Transverse colon (tissue), 4 donors: ENCODE measurements around the gene AHCTF1.

Experiments used
- POLR2AphosphoS5 ChIP-seq, 3 donors: sonication (generic); formaldehyde crosslinking; IDR thresholded peaks; one replicate each; pipeline ENCODE4 v1.6.1; 2016; ENCODE audit warnings: antibody characterized with exemption in 3 of 3
- TF ChIP-seq, protein P1 (sequence below), 5 experiments: fragments of 200-600 bp in 3 of 5; fragments of 450-650 bp in 2 of 5; sonication (generic) in 3 of 5; IDR thresholded peaks; 1 replicate in 2 of 5; 2 replicates in 3 of 5; pipeline ENCODE4 v1.5.1; 2016 to 2017; ENCODE audit warnings: antibody characterized with exemption in 5 of 5, inconsistent platforms in 3 of 5, mild to moderate bottlenecking in 2 of 5, moderate library complexity in 1 of 5

DNA sequence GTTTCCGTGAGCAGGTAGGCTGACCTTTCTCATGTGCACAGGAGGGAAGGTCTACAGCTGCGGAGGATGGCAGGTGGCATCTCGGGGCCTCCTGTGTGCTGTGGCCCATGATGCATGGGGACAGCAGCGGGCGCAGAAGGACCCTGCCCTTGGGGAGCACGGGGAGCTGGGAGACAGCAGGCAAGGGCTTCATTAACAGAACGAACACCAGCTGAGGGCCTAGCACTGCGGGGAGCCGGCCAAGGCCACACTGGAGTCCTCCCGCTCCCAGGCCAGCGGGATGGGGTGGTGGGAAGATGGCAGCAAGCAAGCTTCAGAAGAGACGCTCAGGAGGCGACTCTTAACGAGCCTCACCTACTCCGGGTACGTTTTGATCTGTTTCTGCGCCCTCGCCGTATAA, 140.9 kb downstream of the AHCTF1 start:
- TF ChIP-seq, protein P1, sequence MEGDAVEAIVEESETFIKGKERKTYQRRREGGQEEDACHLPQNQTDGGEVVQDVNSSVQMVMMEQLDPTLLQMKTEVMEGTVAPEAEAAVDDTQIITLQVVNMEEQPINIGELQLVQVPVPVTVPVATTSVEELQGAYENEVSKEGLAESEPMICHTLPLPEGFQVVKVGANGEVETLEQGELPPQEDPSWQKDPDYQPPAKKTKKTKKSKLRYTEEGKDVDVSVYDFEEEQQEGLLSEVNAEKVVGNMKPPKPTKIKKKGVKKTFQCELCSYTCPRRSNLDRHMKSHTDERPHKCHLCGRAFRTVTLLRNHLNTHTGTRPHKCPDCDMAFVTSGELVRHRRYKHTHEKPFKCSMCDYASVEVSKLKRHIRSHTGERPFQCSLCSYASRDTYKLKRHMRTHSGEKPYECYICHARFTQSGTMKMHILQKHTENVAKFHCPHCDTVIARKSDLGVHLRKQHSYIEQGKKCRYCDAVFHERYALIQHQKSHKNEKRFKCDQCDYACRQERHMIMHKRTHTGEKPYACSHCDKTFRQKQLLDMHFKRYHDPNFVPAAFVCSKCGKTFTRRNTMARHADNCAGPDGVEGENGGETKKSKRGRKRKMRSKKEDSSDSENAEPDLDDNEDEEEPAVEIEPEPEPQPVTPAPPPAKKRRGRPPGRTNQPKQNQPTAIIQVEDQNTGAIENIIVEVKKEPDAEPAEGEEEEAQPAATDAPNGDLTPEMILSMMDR (IDR thresholded peaks at IDR 0.05), result no peak
- TF ChIP-seq POLR2AphosphoS5 (IDR thresholded peaks at IDR 0.05), result no peak
